Ishikawa (cell line): Measurements from ENCODE around the gene KLF2.

Experiments used
- CEBPB ChIP-seq: IDR thresholded peaks from 2 replicates; pipeline ENCODE4 v1.6.1; 2012
- CREB1 ChIP-seq: IDR thresholded peaks from 2 replicates; pipeline ENCODE4 v1.6.1; 2012; ENCODE audit warnings: low read depth
- EGR1 ChIP-seq: IDR thresholded peaks from 2 replicates; pipeline ENCODE4 v1.6.1; 2012
- EP300 ChIP-seq: IDR thresholded peaks from 2 replicates; pipeline ENCODE4 v1.6.1; 2012; ENCODE audit warnings: borderline replicate concordance
- FOXM1 ChIP-seq: IDR thresholded peaks from 2 replicates; pipeline ENCODE4 v1.6.1; 2012; ENCODE audit warnings: low read depth, borderline replicate concordance
- MAX ChIP-seq: IDR thresholded peaks from 2 replicates; pipeline ENCODE4 v1.6.1; 2012
- NFIC ChIP-seq: IDR thresholded peaks from 2 replicates; pipeline ENCODE4 v1.6.1; 2012
- RAD21 ChIP-seq: IDR thresholded peaks from 2 replicates; pipeline ENCODE4 v1.6.1; 2012; ENCODE audit warnings: low read depth
- TAF1 ChIP-seq: IDR thresholded peaks from 2 replicates; pipeline ENCODE4 v1.6.1; 2012; ENCODE audit warnings: low read depth, mild to moderate bottlenecking
- TCF12 ChIP-seq: IDR thresholded peaks from 2 replicates; pipeline ENCODE4 v1.6.1; 2012; ENCODE audit warnings: low read depth
- TEAD4 ChIP-seq: IDR thresholded peaks from 2 replicates; pipeline ENCODE4 v1.6.1; 2012
- USF1 ChIP-seq: IDR thresholded peaks from 2 replicates; pipeline ENCODE4 v1.6.1; 2012
- YY1 ChIP-seq: IDR thresholded peaks from 2 replicates; pipeline ENCODE4 v1.6.1; 2012; ENCODE audit warnings: low read depth
- ZBTB7A ChIP-seq: IDR thresholded peaks from 2 replicates; pipeline ENCODE4 v1.6.1; 2012; ENCODE audit warnings: low read depth
- TF ChIP-seq, protein P1 (sequence below): IDR thresholded peaks from 2 replicates; pipeline ENCODE4 v1.6.1; 2012; ENCODE audit warnings: low read depth, mild to moderate bottlenecking

Gene KLF2

DNA sequence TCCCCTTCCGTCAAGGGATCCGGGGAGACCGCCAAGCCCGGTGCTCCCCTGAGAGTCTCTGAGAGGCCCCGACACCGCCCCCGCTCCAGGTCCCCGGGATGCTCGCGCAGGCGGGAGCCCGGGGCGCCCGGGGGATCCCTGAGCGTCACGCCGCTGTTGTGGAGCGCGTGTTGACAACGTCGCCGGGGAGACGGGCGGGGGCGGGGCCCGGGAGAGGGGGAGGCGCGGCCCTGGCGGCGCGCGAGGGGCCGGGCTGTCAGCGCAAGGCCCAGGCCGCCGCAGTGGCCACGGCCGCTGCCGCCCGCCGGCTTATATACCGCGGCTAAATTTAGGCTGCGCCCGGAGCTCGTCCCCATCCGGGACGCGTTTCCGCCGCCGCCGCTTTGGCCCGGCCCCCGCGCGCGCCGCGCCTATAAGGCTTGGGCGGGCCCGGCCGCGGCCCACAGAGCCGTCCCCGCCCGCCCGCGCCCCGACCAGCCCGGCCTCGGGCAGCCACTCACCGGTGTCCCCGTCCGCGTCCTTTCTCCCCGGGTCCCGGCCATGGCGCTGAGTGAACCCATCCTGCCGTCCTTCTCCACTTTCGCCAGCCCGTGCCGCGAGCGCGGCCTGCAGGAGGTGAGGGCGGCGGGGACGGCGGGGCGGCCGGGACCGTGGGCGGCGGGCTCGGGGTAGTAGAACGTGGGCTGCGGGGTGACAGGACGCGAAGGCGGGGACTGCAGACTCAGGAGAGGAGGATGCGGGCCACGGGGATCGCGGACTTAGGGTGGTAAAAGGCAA lies at the start of gene KLF2:
Gene KLF2 (plus strand): TSS at position 443 of the 777 bp plus-strand sequence. CDS start 98 bp downstream, at position 541.
- TF ChIP-seq YY1 (no peak), MAX (0 out of 2 replicates have a peak, but pooled peaks have one; percentile 5), EGR1 (0 out of 2 replicates have a peak, but pooled peaks have one; percentile 34)

DNA sequence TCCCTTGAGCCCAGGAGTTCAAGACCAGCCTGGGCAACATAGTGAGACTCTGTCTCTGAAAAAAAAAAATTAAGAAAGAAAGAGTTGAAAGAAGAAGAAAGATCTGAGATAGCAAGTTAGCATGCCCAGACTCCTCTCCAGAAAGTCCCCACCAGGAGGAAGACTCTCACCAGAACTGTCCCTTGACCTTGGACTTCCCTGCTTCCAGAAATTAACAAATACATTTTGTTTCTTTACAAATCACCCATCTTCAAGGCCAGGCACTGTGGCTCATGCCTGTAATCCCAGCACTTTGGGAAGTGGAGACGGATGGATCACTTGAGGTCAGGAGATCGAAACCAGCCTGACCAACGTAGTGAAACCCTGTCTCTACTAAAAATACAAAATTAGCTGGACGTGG lies 44.3 kb upstream of the KLF2 start:
- no peak for TF ChIP-seq MAX
- no peak for TF ChIP-seq EP300
- no peak for TF ChIP-seq FOXM1
- TF ChIP-seq TAF1 = no peak
- no peak for TF ChIP-seq USF1
- TF ChIP-seq RAD21 = no peak
- TF ChIP-seq NFIC = no peak
- TF ChIP-seq TEAD4 = no peak

DNA sequence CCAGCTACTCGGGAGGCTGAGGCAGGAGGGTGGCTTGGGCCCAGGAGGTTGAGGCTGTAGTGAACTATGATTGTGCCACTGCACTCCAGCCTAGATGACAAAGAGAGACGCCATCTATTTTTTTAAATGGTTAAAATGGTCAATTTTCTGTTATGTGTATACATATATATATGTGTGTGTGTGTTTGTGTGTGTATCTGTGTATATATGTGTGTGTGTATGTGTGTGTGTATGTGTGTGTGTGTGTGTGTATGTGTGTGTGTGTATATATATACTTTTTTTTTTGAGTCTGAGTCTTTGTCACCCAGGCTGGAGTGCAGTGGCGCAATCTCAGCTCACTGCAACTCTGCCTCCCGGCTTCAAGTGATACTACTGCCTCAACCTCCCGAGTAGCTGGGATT lies 42.9 kb upstream of the KLF2 start:
- TF ChIP-seq FOXM1 (no peak), RAD21 (no peak), TEAD4 (no peak), ZBTB7A (no peak), CREB1 (no peak)

GRCh38 chr19:16283210-16284061 lies 41.2 kb upstream of the KLF2 start:
- TF ChIP-seq ZBTB7A = no peak
- TF ChIP-seq EP300 = no peak
- no peak for TF ChIP-seq RAD21
- no peak for TF ChIP-seq YY1
- no peak for TF ChIP-seq CREB1
- TF ChIP-seq MAX = no peak

- TF ChIP-seq USF1 = no peak
- TF ChIP-seq FOXM1 = no peak
- TF ChIP-seq ZBTB7A = no peak
- no peak for TF ChIP-seq EGR1
- TF ChIP-seq YY1 = no peak
- TF ChIP-seq CREB1 = no peak
- no peak for TF ChIP-seq TCF12
Measured at GRCh38 chr19:16284505-16284904, 40.1 kb upstream of the KLF2 start.

DNA sequence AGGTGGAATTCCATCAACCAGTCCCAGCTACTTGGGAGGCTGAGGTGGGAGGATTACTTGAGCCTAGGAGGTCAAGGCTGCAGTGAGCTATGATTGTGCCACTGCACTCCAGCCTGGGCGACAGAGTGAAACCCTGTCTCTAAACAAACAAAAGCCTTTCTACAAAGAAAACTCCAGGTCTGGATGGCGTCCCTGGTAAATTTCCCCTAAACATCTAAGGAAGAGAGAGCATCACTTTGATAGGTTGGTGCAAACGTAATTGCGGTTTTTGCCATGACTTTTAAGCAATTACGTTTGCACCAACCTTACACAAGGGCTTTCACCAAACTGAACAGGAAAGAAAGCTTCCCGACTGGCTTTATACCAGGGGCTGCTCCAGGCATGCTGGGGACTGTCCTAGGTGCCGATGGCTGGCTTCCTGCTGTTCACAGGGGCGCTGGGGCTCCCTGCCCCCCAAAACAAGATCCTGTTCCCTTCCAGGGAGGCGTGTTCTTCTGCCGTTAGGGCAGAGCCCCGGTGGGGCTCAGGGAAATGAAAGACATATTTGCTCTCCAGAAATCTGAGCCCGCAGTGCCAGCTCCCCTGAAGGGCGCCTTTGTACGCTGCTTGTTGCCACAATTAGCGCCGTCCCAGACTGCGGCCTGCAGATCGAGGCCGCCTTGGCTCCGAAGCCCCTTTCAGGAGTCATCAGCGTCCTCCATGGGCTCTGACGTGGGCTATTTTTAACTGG lies 38.7 kb upstream of the KLF2 start:
- TF ChIP-seq CEBPB (no peak), EP300 (no peak), RAD21 (no peak), TEAD4 (no peak), CREB1 (no peak)

GRCh38 chr19:16288544-16288943 lies 36.1 kb upstream of the KLF2 start:
- TF ChIP-seq EGR1 (no peak), MAX (no peak)

- TF ChIP-seq RAD21 (no peak), ZBTB7A (no peak), TEAD4 (no peak), TCF12 (no peak), NFIC (no peak), EGR1 (no peak), CEBPB (no peak), MAX (no peak), FOXM1 (no peak), CREB1 (no peak), YY1 (no peak), EP300 (no peak), USF1 (no peak), TAF1 (no peak)
- TF ChIP-seq, protein P1, sequence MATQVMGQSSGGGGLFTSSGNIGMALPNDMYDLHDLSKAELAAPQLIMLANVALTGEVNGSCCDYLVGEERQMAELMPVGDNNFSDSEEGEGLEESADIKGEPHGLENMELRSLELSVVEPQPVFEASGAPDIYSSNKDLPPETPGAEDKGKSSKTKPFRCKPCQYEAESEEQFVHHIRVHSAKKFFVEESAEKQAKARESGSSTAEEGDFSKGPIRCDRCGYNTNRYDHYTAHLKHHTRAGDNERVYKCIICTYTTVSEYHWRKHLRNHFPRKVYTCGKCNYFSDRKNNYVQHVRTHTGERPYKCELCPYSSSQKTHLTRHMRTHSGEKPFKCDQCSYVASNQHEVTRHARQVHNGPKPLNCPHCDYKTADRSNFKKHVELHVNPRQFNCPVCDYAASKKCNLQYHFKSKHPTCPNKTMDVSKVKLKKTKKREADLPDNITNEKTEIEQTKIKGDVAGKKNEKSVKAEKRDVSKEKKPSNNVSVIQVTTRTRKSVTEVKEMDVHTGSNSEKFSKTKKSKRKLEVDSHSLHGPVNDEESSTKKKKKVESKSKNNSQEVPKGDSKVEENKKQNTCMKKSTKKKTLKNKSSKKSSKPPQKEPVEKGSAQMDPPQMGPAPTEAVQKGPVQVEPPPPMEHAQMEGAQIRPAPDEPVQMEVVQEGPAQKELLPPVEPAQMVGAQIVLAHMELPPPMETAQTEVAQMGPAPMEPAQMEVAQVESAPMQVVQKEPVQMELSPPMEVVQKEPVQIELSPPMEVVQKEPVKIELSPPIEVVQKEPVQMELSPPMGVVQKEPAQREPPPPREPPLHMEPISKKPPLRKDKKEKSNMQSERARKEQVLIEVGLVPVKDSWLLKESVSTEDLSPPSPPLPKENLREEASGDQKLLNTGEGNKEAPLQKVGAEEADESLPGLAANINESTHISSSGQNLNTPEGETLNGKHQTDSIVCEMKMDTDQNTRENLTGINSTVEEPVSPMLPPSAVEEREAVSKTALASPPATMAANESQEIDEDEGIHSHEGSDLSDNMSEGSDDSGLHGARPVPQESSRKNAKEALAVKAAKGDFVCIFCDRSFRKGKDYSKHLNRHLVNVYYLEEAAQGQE = no peak
Measured at GRCh38 chr19:16289594-16289993, 35.0 kb upstream of the KLF2 start.
